Stimulated activated memory B cell treated with anti-CD40 and anti-IgM and Interleukin-4, amounts not matched to agents 10 μg/mL and 1 μg/mL and 100 μg/mL, for 72 hours (primary cell): ENCODE results near the gene CYGB.
"Not testable (repeated sequence)": the region's sequence is repeated elsewhere in the genome, so short reads cannot be mapped to it uniquely, and the experiment has no call there.

Experiments
- ATAC-seq: fragments of 150-1000 bp; cut with Tn5 transposase; 2 replicates; pipeline ENCODE4 v1.10.0; 2021
- H3K27ac Mint-ChIP-seq: one replicate; pipeline ENCODE4 v1.8.0; 2022; ENCODE audit warnings: mild to moderate bottlenecking, mixed read lengths
- H3K27me3 Mint-ChIP-seq: one replicate; pipeline ENCODE4 v1.8.0; 2022; ENCODE audit warnings: mixed read lengths
- H3K36me3 Mint-ChIP-seq: one replicate; pipeline ENCODE4 v1.8.0; 2022; ENCODE audit warnings: mixed read lengths
- H3K4me1 Mint-ChIP-seq: one replicate; pipeline ENCODE4 v1.8.0; 2022; ENCODE audit warnings: mixed read lengths
- H3K4me3 Mint-ChIP-seq: one replicate; pipeline ENCODE4 v1.8.0; 2022; ENCODE audit warnings: mild to moderate bottlenecking, moderate library complexity, mixed read lengths
- H3K9me3 Mint-ChIP-seq: one replicate; pipeline ENCODE4 v1.8.0; 2022; ENCODE audit warnings: mixed read lengths

The CYGB gene

DNA sequence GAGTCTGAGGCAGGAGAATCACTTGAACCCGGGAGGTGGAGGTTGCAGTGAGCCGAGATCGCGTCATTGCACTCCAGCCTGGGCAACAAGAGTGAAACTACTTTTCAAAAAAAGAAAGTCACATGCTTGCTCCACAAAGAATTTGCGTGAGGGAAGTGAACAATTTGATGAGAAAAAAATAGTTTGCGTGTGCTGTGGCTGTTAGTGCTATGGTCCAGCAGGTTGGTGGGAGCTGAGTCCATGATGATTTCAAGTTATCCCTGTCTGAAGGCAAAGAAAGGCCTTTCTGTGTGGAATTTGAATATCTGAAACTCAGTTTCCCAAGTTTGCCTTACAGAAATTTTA, 23.3 kb upstream of the CYGB start:
- Mint-ChIP-seq H3K4me3 (peak overlapping the region; percentile 64), H3K36me3 (peaks cover 38% of the 10 kb centered on the region), H3K27ac (peak overlapping the region; percentile 22), H3K27me3 (no peaks in the 10 kb centered on the region), H3K4me1 (peaks cover 69% of the 10 kb centered on the region), H3K9me3 (no peaks in the 10 kb centered on the region)
- ATAC-seq, result no peak

DNA sequence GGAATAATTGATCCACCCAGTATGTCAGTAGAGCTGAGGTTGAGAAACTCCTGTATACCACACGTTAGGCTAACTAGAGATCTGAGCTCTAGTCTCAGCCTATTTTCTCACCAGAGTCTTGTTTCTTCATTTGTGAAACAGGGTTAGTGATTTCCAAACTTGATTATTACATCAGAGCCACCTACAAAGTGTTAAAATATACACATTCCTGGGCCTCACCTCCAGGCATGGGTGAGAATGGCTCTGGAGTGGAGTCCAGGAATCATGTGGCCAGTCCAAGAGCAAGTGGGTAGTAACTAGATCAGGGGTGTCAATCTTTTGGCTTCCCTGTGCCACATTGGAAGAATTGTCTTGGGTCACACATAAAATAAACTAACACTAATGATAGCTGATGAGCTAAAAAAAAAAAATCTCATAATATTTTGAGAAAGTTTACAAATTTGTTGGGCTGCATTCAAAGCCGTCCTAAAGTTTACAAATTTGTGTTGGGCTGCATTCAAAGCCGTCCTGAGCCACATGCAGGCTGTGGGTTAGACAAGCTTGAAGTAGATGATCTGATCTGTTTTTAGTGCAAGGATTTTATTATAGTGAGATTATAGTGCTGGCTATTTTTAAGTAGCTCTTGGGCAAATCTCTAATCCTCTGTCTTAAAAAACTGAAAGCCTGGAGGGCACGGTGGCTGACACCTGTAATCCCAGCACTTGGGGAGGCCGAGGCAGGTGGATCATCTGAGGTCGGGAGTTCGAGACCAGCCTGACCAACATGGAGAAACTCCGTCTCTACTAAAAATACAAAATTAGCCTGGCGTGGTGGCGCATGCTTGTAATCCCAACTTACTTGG, 22.7 kb upstream of the CYGB start:
- H3K27me3 Mint-ChIP-seq, result no peaks in the 10 kb centered on the region
- H3K4me3 Mint-ChIP-seq, result peak overlapping the region; percentile 64
- no peaks in the 10 kb centered on the region for H3K9me3 Mint-ChIP-seq
- peaks cover 63% of the 10 kb centered on the region for H3K4me1 Mint-ChIP-seq
- no peak for ATAC-seq
- H3K36me3 Mint-ChIP-seq, result peaks cover 32% of the 10 kb centered on the region
- peak overlapping the region; percentile 22 for H3K27ac Mint-ChIP-seq

DNA sequence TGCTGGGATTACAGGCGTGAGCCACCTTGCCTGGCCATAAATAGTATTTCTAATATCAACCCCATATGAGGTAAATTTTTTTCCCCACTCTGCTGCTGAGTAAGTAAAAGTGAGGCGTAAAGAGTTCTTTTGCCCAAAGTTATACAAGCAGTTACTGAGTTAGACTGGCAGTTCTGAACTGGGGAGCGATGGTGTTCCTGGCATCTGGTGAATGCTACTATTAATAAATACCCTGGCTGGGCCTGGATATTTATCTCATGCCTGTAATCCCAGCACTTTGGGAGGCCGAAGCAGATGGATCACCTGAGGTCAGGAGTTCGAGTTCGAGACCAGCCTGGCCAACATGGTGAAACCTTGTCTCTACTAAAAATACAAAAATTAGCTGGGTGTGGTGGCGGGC, 22.0 kb upstream of the CYGB start:
- Mint-ChIP-seq H3K36me3 (peaks cover 30% of the 10 kb centered on the region), H3K4me3 (peak overlapping the region; percentile 93)

DNA sequence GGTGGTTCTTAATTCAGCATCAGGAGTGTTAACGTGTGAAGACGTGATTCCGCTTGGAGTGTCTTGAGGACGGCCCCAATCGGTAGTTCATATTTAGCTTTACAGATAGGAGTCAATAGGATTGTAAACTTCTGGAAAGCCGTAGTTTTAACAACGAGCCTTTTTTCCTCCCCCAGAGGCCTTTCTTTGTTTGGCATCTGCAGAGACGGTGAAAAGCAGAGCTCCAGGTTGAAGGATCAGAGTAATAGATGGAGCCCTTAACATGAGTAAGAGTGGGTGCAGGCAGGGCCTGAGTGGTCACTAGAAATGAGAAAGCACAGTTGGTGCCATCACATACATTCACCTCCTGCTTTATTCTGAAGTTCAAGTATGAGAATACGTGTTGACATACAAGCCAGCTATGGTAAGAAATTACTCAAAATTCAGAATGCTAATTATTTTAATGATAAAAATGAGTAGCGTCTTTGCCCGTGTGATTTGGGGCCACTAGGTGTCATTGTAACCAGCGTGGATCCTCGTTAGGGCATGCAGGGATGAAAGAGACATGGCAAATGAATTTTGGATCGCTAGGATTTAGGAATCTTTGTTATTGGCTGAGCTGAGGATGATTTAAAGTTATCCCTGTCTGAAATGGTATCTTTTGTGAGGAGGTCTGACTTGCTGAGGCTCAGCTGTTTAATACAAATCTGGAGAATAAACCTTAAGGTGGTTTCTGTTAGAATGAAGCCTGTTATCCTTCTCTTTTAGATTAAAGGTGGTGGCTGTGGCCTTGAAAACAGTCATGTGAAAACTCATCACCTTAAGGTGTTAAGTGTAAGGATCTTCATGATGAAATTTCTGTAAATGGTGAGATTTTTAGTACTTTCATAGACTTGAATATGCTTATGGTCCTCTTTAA, 20.9 kb upstream of the CYGB start:
- Mint-ChIP-seq H3K4me1 (peaks cover 61% of the 10 kb centered on the region), H3K27ac (peak overlapping the region; percentile 95), H3K36me3 (peaks cover 30% of the 10 kb centered on the region), H3K27me3 (no peaks in the 10 kb centered on the region), H3K4me3 (peak overlapping the region; percentile 93), H3K9me3 (no peaks in the 10 kb centered on the region)
- no peak for ATAC-seq

More for the DNA sequence above, 22.0 kb upstream of the CYGB start:
- ATAC-seq, H3K27ac Mint-ChIP-seq, H3K27me3 Mint-ChIP-seq, H3K9me3 Mint-ChIP-seq: not testable (repeated sequence)
- H3K4me1 Mint-ChIP-seq, result peaks cover 61% of the 10 kb centered on the region

DNA sequence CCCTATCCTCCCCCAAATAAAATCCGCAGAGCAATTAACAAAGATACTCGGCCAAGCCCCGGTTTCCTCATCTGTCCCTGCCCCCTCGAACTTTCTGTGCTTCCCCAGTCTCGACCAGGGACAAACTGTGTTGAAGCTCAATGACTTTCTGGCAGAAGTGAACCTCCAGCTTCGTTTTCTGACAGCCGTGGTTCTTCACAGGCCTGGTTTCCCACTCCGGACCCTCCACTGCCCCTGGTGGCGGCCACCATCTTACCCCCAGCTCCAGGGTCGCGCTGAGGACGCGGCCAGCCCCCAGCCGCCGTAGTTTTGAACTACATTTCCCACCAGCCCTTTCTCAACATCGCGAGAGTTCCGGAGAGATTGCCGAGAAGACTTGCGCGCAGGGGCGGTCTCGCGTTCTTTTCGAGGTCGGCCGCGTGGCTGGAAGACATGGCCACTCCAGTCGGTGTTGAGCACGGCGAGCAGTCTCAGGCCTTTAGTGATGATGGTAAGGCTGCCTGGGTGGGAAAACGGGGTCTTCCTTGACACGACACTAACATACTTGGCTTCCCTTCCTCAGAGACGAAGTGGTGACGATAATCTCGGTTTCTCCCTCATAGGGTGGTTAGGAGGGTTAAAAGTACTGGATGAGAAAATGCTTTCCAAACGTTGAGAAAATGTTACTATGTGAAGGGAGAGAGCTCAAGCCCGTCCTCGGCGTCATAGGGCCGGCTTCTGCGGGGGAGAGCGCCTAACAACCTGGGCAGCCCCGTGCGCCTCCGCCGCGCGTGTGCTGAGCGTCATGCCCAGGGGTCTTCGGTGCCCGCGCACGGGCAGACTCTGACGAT, 20.1 kb upstream of the CYGB start:
- Mint-ChIP-seq H3K27ac (peak overlapping the region; percentile 95), H3K4me3 (peak overlapping the region; percentile 93), H3K27me3 (no peaks in the 10 kb centered on the region), H3K4me1 (peaks cover 53% of the 10 kb centered on the region), H3K36me3 (peaks cover 22% of the 10 kb centered on the region), H3K9me3 (no peaks in the 10 kb centered on the region)
- ATAC-seq, result peak; percentile 98

DNA sequence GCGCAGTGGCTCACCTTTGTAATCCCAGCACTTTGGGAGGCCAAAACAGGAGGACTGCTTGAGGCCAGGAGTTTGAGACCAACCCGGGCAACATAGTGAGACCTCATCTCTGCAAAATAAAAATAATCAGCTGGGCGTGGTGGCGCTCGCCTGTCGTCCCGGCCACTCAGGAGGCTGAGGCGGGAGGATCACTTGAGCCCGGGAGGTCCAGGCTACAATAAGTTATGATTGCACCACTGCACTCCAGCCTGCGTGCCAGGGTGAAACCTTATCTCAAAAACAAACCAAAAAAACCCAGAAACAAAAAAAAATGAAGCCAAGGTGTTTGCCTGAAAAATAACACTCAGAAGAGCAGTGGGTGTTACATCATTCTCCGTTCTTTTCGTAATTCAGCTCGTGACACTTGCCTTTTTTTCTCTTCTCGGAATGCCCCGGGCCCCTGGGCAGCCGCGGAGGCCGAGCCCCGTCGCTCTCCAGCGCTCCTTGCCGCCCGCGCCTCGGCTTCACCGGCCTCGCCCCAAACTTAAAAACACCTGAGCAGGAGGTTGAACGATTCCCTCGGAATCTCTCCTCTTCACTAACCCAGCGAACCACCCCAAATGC, 19.4 kb upstream of the CYGB start:
- Mint-ChIP-seq H3K9me3 (no peaks in the 10 kb centered on the region), H3K27ac (peak overlapping the region; percentile 95), H3K4me3 (peak overlapping the region; percentile 93), H3K4me1 (peaks cover 51% of the 10 kb centered on the region), H3K27me3 (no peaks in the 10 kb centered on the region), H3K36me3 (peaks cover 19% of the 10 kb centered on the region)
- ATAC-seq, result peak; percentile 58

DNA sequence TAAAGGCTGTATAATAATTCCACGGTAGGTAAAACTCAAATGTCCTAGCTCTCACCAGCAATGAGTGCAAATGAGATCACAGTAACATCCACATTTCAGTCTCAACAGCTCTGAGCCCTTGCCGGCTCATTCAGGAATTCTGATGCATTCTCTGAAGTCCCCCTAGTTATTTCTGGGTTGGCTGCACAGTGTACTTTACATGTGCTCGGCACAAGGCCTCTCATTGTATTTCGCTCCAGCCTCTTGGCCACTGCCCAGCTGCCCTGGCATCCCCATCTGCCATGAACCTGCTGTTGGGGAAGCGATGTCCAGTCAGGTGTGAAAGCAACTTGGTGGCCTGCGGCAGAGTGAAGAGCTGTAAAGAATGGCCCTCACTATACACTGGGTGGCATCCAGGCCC, 16.6 kb upstream of the CYGB start:
- Mint-ChIP-seq H3K27ac (no peak overlapping the region), H3K4me3 (no peak overlapping the region), H3K4me1 (peaks cover 35% of the 10 kb centered on the region), H3K9me3 (no peaks in the 10 kb centered on the region), H3K36me3 (peaks cover 5% of the 10 kb centered on the region), H3K27me3 (no peaks in the 10 kb centered on the region)
- ATAC-seq, result no peak

DNA sequence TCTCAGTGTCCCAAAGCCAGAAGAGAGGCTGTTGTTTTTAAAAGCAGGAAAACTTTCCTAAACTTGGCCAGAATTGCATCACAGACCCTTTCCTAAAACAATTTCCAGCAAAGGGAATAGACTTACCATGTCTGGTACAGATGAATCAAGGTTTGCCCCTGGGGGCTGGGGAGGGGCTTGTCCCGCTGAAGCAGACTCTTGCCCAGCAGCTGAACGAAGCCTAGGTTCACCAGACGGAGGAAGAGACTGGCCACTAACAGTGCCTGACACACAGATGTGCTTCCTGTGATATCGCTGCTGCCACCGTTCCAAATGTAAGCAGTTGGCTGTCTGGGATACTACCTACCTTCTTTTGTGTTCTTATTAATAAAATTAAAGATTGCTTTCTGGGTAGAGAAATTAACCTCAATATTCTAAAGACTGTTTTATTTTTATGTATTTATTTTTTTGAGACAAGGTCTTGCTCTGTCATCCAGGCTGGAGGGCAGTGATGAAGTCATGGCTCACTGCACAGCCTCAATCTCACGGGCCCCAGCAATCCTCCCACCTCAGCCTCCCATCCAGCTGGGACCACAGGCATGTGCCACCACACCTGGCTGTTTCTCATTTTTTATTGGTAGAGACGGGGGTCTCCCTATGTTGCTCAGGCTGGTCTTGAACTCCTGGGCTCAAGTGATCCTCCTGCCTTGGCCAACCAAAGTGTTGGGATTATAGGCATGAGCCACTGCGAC, 15.8 kb upstream of the CYGB start:
- H3K4me3 Mint-ChIP-seq, result no peak overlapping the region
- no peaks in the 10 kb centered on the region for H3K27me3 Mint-ChIP-seq
- H3K36me3 Mint-ChIP-seq, result peaks cover under 1% of the 10 kb centered on the region
- no peaks in the 10 kb centered on the region for H3K9me3 Mint-ChIP-seq
- no peak overlapping the region for H3K27ac Mint-ChIP-seq
- ATAC-seq, result no peak
- H3K4me1 Mint-ChIP-seq, result peaks cover 27% of the 10 kb centered on the region

DNA sequence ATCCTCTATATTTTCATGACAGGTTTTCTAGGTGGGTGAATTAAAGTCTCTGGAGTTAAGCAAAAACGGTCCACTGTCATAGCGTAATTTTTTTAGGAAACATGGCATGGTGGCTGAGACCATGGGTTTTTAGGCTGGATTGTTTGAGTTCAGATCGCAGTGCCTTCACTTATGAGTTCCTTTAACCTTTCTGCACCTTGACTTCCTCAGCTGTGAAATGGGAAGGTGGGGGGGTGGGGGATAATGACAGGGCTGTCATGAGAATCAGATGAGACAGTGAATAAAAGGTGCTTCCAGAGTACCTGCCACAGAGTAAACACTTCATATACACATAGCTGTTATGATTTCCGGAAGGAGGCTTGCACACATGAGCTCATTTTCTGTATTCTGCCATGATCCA, 14.2 kb upstream of the CYGB start:
- Mint-ChIP-seq H3K4me1 (peaks cover 10% of the 10 kb centered on the region), H3K4me3 (no peak overlapping the region), H3K27ac (no peak overlapping the region), H3K9me3 (no peaks in the 10 kb centered on the region), H3K27me3 (no peaks in the 10 kb centered on the region), H3K36me3 (no peaks in the 10 kb centered on the region)
- ATAC-seq, result no peak

DNA sequence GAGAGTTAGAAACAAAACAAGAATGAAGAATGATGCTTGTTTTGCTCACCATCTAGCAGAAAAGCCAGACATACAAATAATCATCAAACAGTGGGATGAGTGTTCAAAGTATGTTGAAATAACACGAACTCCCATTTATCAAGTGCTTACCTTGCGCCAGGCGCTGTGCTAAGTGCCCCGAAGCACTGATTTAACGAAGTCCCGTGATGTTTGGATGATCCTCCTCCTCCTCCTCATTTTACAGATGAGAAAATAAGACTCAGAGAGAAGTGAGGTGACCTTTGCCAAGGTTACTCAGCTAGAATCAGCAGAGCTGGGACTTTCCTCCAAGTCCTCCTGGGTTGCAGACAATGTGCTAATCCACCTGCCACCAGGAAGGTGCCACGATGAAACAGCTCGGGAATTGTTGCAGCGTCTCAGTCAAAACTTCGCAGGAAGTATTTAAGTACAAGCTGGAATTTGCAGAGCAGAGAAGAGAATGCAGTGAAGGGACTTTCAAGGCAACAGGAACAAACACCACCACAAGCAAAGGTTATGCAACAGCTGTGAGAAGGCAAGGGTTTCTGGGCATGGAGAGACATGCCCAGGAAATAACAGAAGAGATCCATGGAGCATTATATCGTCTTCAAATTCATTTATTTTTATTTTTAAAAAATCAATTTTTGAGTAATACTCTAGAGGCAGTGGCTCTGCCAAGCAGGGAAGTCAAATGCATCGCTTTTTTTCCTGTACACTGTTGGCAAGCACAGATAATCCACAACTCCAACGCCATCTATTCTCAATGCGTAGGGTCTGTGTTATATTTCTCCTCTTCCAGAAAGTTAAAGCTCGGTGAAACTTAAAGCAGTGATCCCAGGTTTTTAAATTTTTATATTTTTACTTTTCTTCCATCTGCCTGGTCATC, 13.5 kb upstream of the CYGB start:
- peaks cover 6% of the 10 kb centered on the region for H3K4me1 Mint-ChIP-seq
- H3K4me3 Mint-ChIP-seq, result peak overlapping the region; percentile 32
- no peaks in the 10 kb centered on the region for H3K36me3 Mint-ChIP-seq
- no peak for ATAC-seq
- H3K27ac Mint-ChIP-seq, result no peak overlapping the region
- no peaks in the 10 kb centered on the region for H3K9me3 Mint-ChIP-seq
- H3K27me3 Mint-ChIP-seq, result no peaks in the 10 kb centered on the region

DNA sequence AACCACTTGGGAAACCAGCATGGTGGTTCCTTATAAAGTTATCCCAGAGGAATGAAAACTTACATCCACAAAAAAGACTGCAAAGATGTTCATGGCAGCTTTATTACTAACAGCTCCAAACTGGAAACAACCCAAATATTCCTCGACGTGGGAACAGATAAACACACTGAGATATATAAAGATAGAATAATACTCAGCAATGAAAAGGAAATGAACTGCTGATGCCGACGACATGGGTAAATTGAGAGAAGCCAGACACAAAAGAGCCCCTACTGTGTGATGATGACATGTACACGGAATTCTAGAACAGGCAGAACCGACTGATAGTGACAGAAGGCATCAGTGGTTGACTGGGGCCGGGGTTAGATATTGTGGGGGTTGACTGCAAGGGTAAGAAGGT, 12.0 kb upstream of the CYGB start:
- Mint-ChIP-seq H3K9me3 (no peaks in the 10 kb centered on the region), H3K27me3 (no peaks in the 10 kb centered on the region), H3K27ac (no peak overlapping the region), H3K4me1 (peaks cover 6% of the 10 kb centered on the region), H3K4me3 (no peak overlapping the region), H3K36me3 (no peaks in the 10 kb centered on the region)
- no peak for ATAC-seq

DNA sequence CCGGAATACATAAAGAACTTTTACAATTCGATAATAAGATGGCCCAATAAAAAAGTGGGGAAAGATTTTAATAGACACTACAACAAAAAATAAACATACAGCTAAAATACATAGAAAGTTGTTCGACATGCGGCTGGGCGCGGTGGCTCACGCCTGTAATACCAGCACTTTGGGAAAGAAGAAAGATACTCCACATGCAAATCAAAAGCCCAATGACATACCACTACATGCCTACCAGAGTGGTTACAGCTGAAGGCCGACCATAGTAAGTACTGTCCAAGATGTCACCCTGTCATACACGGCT, 11.7 kb upstream of the CYGB start:
- Mint-ChIP-seq H3K27ac (no peak overlapping the region), H3K36me3 (no peaks in the 10 kb centered on the region), H3K9me3 (no peaks in the 10 kb centered on the region), H3K4me1 (peaks cover 6% of the 10 kb centered on the region), H3K27me3 (no peaks in the 10 kb centered on the region), H3K4me3 (no peak overlapping the region)
- ATAC-seq, result no peak

DNA sequence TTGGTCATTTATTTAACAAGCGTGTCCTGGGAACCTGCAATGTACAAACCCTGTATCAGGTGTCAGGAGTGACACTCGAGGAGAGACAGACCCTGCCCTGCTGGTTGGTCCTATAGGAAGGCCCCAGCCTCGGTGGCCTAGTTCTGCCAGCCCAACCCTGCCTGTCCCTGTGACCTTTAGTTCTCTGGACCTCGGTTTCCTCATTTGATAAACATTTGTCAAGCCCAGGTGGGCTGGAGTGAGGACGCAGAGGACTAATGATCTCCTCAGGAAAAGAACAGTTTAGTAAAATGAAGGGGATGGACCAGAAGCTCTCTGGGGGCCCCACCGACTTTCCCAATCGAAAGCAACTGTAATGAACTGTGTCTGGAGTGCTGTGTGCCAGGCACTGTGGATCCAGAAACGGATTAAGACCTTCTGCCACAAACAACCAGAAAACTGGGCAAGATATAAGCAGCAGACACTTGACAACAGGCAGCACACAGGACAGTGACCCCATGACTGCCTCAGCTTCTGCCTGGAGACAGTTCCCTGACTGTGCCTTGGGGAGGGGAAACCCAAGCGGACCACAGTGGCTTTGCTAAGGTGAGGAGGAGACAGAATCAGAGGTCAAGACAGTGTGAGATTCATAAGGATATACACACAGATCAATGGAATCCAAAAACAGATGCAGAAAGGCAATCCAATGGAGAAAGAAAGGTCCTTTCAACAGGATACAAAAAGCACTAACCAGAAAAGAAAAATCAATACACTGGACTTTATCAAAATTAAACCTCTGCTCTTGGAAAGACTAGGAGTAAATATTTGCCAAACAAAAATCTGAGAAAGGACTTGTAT, 11.1 kb upstream of the CYGB start:
- no peaks in the 10 kb centered on the region for H3K36me3 Mint-ChIP-seq
- ATAC-seq, result no peak
- H3K27me3 Mint-ChIP-seq, result no peaks in the 10 kb centered on the region
- no peak overlapping the region for H3K4me3 Mint-ChIP-seq
- no peaks in the 10 kb centered on the region for H3K9me3 Mint-ChIP-seq
- no peak overlapping the region for H3K27ac Mint-ChIP-seq
- H3K4me1 Mint-ChIP-seq, result peaks cover 6% of the 10 kb centered on the region
